ENCODE data around the gene PLXNA2.

Gene PLXNA2

GRCh38 chr1:208203848-208204609, 40.2 kb downstream of the PLXNA2 start:
- DNase-seq, result peak; percentile 29

DNA sequence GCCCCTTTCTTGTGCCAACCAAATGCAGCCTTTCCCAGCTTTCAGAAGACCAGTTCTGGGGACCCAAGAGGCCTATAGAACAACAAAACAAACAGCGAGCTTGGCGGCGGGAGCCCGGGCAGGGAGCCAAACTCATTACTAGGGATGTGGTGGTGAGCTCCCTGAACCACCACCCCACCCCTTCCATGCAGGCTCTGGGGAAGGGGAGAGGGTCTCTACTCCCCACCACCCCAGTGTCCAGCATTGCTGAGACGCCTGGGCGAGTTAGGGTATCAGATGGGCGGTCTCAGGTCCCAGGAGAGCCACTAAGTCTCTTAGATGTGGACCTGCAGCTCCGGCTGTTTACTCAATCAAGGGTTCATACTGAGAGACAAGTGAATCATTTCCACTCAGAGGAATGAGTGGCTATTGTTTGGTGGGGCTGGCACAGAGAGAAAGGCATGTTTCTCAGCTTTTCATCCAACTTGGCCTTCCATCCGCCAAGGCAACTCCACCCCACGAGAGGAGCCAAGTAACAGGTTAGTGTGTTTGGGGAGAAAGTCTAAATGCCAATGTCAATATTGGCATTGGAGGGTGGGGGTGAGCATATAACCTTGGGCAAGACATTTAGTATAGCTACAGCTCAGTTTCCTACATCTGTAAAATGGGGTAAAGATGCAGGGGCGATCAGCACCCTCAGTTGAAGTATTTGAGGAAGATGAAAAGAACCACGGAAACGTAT, 40.9 kb downstream of the PLXNA2 start:
- DNase-seq, result peak; percentile 53

DNA sequence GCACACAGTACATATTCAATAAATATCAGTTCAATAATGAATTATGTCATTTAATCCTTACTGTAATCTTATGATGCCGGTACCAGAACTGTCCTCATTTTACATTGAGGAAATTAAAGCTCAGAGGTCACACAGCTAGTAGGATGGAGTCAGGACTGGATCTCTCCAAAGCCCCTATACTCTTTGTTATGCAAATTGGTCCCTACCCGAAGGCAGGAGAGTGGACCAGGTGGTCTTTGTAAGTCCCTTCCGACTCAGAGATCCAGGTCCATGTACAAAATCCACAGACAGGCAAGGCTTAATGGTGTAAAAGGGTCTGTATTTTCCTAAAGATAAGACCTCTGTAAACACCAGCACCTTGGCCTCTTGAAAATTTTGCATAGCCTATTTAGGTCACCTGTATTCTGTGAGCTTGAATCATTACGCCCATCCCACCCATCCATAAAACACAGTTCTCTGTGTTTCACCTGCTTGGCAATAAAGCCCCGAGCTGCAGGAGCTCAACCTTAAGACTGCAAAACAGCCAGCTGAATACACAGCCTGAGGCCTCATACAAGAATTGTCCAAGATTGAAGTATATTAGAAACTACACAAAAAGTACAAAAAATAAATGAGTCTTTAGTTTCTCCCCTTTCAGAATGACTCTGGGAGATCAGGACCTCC, 41.7 kb downstream of the PLXNA2 start:
- DNase-seq, result no peak

DNA sequence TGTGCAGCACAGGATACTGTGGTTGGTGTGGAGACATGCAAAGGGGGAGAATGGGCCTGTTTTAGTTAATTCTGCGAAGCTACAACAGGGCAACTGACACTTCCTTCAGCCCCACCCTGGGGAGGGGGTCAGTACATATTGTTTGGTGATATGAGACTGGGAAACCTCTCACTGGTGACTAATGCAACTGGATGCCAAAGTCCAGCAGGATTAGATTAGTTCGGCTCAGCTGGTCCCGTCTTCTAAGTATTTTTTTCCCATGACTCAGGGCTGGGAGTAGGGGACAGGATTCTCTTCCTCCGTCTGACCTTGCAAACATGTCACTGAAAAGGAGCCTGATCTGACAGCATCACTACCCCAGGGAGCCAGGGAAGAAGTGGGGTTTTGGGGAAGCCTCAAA, 43.0 kb downstream of the PLXNA2 start:
- no peak for DNase-seq

- DNase-seq, result no peak
Observed at GRCh38 chr1:208200116-208200515, 44.1 kb downstream of the PLXNA2 start.

DNA sequence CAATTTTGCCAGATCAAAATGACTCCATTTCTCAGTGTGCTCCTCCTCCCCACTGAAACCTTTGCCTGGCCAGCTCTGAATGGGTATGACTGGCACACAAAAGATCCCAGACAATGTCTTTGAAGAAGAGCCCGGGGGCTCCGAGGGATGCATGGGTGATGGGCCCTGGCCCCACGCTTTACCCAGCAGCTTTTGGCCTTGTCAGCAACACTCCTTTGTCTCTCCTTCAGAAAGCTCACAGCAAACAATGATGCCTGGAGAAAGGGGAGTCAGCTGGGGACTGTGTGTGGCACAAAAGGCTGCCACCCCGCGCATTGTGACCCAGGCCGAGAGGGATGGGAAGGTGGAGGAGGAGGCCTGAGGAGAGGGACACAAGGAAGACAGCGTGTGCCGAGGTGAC, 45.9 kb downstream of the PLXNA2 start:
- DNase-seq, result no peak

DNA sequence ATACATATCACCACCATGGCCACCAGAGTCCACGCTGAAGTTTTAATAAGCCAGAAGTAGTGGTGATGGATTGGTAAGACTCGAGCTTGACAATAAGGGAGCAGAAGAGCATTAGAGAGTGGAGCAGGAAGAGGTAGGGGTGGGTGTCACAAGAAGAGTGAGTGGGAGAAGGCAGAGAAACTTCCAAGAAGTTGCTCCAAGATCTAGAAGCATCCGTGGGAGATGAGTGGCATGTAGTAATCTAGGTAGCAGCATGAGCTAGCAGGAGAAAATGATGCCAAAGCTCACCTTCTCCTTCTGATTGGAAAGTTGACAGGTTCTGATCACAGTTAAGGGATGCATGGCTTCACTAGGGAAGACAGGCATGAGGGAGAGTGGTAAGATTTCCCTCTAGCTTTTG, 49.2 kb downstream of the PLXNA2 start:
- DNase-seq, result no peak

GRCh38 chr1:208192995-208193394, 51.2 kb downstream of the PLXNA2 start:
- DNase-seq, result no peak

DNA sequence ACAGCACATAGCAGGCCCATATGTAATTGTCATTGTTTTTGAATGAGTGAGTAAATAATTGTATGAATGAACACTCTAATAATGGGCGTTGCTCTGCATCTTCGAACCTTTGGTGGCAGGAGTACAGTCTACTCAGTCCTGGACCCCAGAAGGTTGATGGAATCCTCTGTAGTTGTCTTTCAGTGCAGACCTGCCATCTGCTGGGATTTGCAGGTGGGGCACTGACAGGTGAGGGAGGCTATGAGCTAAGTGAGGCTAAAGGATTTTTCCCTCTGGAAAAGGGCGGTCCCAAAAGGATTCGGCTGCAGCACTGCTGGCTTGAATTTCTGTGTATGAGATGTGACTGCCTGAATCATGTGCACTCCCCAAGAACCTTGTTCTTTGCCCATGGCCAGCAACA, 53.4 kb downstream of the PLXNA2 start:
- DNase-seq, result peak; percentile 39

GRCh38 chr1:208189716-208190115, 54.5 kb downstream of the PLXNA2 start:
- DNase-seq, result no peak

- DNase-seq, result peak; percentile 37
Observed at GRCh38 chr1:208189183-208189582, 55.0 kb downstream of the PLXNA2 start.

DNA sequence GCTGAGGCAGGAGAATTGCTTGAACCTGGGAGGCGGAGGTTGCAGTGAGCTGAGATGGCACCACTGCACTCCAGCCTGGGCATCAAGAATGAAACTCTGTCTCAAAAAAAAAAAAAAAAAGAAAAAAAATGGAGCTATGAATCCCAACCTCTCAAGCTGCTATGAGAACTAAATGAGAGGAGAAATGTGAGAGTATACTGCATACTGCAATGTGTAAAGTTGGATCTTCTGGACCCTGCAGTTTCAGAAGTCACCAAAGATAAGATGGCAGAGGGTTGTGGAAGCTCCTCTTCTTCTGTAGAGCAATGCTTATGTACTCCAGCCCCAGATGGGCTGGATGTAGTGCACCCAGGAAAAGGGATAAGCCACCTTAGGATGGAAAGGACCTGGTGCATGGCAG, 55.6 kb downstream of the PLXNA2 start:
- DNase-seq, result no peak

GRCh38 chr1:208187499-208188041, 56.6 kb downstream of the PLXNA2 start:
- DNase-seq, result no peak

DNA sequence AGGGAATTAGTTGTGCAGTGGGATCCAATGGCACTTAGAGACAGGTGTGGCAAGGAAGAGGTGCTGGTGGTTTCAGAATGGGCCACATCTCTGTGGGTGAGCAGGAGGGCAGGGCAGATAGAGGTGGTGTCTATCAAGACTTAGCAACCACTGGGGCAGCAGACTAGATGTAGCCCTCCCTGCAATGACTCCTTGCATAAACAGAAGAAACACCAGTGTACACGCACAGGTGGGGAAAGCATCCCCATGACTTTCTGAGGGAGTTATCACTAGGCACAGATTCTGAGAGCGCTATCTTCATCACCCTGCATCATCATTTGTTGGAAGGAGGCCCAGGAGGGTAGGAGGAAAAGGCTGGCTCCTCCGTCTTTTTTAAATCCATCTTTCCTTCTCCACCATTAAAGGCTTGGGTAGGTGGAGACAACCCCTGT, 58.4 kb downstream of the PLXNA2 start:
- no peak for DNase-seq

- no peak for DNase-seq
Observed at GRCh38 chr1:208184966-208185654, 59.1 kb downstream of the PLXNA2 start.

- DNase-seq, result no peak
Observed at GRCh38 chr1:208183977-208184911, 59.9 kb downstream of the PLXNA2 start.

DNA sequence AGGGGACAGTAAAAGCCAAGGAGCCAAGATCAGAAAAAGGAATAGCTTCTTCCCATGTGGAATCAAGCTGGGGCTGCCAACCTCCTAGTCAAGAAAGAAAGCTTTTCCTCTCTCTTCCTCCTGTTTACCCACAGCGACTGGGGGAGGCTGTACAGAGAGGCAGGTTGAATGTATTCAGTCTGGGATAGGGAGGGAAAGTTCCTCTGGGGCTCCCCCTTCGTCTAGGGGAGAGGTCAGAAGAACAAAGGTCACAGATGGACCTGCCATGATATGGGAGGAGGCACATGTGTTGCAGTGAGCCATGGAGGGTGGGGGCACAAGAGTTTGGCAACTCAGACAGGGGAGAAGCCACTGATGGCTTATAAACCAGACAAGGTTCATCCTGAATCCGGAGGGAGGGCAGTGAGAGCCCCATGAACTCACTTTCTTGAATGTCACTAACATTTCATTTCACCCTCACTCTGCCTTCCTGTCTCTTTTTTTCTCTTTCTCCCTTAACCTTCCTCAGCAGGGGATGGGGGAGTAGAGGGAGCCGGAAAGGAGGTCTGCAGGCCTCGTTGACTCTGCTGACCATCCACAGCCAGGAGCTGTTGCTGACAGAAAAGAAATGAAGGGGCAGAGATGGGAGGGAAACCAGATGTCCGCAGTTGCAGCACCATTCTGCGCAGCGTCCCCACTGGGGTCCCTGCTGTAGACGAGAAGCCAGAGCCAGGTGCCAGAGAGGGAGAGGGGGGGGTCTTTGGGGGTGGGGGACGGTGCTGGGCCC, 61.1 kb downstream of the PLXNA2 start:
- no peak for DNase-seq

- no peak for DNase-seq
Observed at GRCh38 chr1:208181364-208181763, 62.8 kb downstream of the PLXNA2 start.

- DNase-seq, result no peak
Observed at GRCh38 chr1:208180421-208180820, 63.8 kb downstream of the PLXNA2 start.

DNA sequence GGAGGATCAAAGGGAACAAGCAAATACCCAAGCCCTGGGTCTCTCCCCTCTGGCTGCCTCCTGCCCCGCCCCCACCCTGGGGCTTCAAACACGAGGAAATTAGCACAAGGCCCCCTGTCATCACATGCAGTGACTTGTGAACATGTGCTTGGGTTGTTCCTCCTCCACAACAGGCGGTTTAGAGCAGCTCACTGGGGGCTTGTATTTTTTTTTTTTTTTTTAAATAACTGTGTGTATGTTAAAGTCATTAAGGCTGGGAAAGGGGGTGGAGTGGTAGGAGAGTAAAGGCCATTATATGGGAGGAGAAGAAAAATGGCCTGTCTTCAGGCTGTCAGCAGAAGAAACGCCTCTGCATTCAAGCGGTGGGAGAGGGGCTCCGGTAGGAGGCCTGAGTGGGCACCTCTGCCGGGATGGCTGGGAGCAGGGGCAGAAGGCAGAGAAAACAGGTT, 64.2 kb downstream of the PLXNA2 start:
- no peak for DNase-seq

GRCh38 chr1:208179263-208179816, 64.8 kb downstream of the PLXNA2 start:
- no peak for DNase-seq

Measured in NCI-H2171 (cell line).